NCI-H460 (cell line): Measurements from ENCODE around the gene DCC. TPM values are rescaled to one million over a fixed set of nuclear protein-coding genes. Genes with fewer than 3 reads are reported as not detected.

Source experiments
- DNase-seq: peaks from one replicate; pipeline ENCODE4 v3.0.0-alpha.2; 2016; ENCODE audit warnings: low read depth; ENCODE audit errors: extremely low read depth
- total RNA-seq: library from RNA; depleted of rRNA; stranded (reverse); fragments of >200 nt; shearing (Covaris generic); gene quantifications from 2 replicates; pipeline ENCODE4 v1.2.3, GENCODE V29; 2014

Gene DCC
- total RNA-seq, 1 experiment from 2014 or later: 0.05 TPM

DNA sequence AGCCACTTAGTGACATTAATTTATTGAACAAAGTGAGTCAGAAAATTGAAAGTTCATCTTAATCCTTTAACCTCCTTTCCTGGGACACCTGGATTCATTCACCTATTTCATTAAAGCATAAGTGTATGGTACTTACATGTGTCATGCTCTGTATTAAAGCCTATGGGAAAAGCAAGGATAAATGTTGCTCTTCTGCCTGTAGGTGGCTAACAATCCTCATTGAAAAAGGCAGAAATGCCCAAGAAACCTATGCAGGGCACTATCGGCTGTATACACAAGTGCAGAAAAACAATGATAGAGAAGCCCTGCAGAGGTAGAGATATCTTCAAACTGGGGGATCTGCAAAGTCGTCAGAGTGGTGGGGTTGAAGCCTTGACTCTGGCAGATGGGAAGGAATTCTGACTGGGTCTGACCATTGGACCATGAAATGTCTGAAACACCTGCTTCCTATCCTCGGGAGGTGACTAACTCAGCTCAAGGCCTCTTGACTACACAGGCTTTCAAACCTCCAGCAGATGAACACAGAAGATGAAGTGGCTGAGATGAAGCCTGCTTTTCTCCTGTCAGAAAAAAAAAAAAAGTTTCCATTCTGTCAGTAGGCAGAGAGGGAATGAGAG, 83.1 kb downstream of the DCC start:
- DNase-seq: no peak

DNA sequence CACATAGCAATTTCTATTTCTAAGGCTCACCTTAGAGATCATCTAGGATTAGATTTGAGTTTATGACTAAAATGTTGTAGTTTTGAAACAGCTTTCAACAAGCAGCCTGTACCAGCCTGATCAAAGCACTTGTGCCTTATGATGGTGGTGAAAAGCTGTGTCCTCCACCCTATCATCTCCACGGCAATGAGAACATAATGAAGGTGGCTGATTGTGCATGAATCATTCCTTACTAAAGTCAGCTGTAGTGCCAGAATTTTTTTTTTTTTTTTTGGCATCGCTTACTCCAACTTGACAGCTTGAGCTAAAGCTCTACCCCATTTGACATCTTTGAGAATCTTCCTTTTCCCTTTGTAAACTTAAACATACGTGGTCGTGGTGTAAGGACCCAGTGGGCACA, 86.0 kb downstream of the DCC start:
- DNase-seq: no peak

DNA sequence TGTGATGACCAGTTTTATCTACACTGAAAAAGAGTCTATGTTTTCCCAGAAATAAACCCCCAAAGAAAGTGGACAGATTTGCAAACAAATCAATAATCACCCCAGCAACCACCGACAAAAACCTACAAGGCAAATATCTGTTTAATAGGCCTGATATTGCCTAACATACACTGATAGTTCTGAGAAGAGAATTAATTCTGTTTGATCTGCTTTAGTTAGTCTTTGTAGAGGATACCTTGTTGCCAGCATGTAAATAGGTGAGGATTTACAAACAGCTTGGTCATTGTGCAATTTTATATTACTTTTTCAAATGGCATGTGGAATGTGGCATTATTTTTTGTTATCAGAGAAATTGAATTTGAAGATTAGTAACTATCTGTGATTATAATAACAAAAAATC, 86.5 kb downstream of the DCC start:
- DNase-seq: no peak

DNA sequence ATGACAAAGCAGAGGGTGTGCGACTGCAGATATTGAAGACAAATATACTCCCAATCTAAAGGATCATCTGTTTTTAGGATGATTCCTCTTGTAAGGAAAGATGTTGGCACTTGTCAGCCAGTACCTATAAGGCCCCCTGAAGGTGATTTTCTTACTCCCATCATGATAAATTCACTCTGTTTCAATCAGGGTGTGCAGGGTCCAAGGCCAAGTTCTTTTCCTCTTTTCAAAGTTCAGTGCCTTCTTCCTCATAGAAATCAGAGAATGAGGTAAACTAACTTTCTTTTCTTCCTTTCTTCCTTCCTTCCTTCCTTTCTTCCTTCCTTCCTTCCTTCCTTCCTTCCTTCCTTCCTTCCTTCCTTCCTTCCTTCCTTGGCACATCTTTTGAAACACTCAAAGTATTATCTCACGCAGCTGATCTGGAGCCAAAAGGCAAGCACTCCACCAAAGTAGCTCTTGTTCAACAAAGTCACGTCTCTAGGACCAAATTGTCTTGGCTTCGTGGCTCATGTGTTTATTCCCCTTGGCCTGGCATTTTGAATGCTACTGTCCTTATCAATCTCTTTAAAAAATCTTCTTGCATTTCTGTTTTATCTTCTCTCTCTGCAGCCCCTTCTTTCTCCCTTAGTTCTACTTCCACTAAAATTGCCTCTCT, 87.7 kb downstream of the DCC start:
- DNase-seq: no peak

DNA sequence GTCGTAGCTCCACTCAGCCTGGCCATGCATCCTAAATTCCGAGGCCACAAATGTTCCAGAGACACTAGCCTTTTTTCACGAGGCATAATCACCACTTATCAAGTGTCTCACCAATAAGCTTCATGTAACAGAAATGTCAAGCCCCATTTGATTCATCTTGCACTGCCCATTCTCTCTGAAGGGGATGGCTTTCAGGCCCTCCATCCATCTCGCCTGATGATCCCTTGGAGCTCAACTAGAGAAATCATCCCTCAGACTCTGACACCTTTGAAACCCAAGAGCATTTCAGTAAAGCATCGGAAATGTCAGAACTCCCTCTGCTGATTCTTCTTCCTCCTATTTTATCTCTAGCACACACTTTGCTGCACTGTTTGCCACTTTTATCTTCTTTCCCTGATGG, 91.7 kb downstream of the DCC start:
- no peak for DNase-seq

DNA sequence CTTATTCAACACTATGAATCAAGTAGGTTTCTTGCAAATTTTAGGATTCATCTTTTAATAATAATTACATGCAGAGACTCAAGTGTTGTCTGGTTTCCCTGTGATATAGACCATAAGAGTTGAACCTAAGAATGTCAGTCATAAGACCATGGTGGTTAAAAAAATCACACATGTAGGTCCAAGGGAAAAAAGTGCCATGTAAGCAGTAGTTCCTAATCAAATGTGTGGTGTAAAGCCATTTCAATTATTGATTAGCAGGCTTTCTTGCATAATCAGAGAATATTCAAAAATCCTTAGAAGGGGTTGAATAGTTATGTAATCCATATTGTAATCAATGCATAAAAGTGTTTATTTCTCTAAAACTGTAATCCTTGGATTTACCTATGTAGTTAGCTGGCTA, 93.8 kb downstream of the DCC start:
- no peak for DNase-seq

DNA sequence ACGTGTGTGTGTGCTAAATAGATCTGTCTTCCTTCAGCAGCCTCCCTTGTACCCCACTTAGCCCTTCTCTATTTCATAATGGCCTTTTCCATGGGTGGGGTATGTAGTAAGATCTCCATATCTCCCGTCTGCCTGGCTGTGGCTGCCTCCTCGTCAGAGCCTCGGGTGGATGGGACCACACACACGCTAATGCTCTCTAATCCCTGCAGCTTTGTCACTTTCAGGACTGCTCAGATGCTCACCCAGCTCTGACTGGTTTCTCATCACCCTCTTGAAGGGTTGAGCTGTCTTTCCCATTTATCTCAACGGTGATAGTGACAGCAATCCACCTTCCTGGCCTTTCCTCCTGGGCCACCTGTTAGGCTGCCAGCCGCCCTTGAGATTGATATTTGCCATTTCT, 95.3 kb downstream of the DCC start:
- no peak for DNase-seq

DNA sequence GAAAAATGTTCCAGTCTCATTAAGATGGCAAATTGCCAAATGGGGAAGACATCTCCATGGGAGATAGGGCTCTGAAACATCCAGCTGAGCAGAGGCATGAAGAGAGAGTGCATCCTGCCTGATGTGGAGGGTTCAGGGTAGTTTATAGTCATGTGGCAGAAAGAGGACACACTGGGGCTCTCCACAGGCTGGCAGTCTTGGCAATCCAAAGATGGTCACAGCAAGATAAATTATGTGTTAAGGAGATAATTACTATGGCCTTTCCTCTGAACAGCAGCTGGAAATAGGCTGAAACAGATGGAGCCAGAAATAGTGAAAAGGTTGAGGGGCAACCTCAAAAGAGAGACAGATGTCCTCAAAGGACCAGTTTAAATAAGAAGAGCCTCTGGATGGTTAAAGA, 97.2 kb downstream of the DCC start:
- no peak for DNase-seq

DNA sequence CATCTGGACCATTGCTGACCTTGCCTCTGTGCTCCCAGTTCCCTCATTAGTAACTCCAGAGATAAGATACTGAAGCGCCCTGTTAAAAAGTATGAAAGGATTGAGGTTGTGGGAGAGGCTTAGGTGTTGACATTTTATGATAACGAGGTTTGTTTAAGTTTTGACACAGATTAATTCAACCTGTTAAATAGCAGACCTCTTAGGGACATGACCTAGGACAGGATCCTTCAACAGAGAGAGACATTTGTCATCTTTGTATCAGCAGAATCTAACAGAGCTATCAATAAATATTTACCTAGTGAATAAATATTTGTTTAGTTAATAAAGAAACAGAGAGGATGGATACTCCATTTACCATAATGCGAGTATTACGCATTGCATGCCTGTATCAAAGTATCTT, 99.5 kb downstream of the DCC start:
- DNase-seq: no peak

DNA sequence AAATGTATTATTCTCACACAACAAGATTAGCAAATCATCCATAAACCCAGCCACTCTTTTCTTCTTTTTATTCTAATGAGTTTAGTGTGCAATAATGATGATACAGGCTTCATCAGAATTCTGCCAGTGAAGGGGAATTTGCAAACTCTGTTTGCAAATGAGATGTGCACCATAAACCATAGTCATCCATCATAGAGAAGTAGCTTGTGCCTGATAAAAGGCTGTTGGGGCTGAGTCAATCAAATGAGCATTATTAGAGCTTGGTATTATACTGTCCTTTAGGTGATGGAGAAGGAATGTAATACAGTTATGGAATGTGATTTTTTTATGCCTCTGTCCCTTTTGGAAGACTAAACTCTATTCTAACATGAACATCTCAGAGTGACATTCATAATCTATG, 101.8 kb downstream of the DCC start:
- DNase-seq: no peak

DNA sequence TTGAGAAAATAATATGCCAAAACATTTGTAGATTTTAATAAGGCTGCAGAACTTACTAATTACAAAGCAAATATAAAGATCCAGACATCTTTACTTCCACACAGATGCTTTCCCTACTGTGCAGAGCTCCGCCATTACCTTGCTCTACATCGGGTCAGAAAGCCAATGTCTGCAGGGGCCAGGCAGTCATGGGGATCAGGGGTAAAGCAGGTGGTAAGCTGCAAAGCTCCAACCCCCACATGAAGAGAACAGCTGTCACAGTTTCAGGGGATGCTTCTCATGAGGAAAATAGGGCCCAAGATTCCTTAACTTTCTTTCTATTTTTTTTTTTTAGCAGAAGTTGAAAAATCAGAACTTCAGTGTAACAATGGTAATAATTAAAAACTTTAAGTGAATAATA, 102.7 kb downstream of the DCC start:
- DNase-seq: no peak

DNA sequence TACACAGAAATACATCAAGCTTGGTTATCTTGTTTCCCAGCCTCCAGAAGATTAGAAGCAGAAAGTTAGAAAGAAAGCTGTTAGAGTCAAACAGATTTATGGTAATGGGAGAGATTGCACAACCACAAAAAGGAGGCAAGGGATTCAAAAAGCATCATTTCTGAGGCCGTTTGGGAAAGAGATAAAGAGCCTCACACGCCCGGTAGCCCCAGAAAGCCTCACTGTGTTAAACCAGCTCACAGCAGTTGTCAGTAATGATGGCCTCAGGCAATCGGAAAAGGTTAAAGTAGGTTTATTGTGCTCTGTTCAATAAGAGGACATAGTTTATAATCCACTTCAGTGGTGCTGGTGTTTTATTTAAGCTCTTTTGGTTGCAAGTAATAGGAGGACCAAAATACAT, 111.3 kb downstream of the DCC start:
- no peak for DNase-seq

DNA sequence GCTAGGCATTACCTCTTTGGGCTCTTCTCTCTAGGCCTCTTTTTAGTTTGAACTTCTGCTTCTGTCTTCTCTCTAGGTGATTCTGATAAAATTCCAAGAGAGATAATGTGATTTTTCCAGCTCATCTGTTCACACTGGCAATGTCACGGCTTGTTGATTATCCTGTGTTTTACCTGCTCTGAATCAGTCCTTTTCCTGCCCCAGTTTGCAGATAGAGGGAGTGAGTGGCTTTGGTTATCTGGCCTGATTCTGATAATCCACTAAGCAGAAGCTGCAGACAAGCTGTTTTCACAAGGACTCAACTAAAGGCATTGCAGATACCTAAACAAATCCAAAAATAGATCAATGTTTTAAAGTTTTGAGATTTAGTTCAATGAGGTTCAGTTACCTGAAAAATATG, 111.9 kb downstream of the DCC start:
- no peak for DNase-seq

DNA sequence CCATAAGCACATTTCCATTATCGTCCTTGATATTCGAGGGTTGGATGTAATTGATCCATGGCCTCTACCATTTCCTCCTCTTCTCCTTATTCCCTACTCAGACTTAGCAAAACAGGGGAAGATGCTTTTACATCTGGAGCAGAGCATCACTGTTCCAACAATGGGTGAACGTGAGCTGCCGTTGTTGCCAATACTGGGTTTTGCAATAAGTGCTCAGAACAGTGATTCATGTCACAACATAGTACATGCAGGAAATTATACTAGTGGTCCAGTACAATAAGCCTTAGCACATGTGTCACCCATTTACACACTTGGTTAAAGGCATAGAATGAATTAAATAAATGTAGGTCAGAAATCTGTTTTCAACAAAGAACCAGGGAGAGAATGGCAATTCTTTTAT, 112.4 kb downstream of the DCC start:
- no peak for DNase-seq

DNA sequence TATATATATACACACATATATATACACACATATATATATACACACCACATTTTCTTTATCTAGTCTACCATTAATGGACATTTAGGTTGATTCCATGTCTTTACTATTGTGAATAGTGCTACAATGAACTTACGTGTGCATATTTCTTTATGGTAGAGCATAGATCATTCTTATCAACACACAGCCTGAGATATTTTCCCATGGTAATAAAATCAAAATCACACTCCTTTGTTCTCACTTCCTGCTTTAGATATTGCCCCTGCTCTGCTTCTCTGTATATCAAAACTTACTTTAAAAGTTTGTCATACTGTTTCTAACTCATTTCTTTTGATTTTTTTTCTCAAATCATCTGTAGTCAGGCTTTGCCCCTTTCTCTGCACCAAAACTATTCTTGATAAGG, 119.9 kb downstream of the DCC start:
- no peak for DNase-seq

DNA sequence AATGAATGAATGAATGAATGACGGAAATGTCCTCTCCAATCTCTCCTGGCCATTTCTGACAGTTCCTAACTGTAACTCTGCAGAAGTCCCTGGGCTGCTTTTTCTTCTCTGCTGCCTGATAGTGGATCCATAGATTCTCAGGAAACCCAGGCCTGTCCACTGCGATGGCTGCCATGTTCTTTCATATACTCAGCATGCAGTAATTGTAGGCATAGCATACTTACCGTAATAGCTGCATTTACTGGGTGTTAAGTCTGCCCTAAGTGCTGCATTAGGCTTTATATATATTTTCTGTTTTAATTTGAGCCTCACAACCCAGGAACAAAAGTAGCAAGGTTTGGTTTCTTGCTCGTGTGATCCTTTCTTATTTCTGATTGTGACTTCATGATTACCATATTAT, 122.9 kb downstream of the DCC start:
- no peak for DNase-seq

DNA sequence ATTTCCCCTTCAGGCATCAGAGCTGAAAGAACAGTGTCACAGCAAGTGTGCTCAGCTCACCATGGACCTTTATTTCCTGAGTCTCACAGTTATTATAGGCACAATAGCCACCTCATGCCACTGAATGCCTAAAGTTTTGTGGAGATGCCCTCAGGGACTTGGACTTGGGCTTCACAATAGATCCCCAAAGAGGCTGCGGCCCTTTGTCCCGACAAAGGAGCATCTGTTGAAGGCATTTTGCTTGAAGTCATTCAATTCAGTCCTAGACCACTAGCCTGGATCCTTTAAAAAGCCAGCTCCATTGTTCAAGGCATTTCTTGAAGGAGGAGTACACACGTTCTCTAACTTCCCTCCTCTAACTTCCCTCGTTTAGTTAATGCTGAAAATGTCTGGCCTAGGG, 125.4 kb downstream of the DCC start:
- DNase-seq: no peak

DNA sequence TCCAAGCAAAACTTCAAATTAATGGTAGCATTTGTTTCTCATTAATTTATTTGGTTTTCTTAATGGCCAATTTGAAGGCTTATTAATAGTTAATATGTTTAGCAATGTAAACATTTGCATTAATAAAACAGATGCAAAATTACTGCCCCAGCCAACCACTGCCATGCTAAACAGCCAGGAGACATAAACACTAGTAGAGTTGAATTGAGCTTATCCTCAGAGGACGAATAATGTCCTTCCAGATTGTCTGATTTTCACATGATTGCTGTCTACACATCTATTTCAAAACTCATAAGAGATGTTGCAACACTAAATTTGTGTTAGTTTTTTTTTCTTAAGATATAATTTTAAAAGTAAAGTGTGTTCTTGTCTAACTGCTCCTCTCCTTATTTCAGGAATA, 128.5 kb downstream of the DCC start:
- DNase-seq: no peak

DNA sequence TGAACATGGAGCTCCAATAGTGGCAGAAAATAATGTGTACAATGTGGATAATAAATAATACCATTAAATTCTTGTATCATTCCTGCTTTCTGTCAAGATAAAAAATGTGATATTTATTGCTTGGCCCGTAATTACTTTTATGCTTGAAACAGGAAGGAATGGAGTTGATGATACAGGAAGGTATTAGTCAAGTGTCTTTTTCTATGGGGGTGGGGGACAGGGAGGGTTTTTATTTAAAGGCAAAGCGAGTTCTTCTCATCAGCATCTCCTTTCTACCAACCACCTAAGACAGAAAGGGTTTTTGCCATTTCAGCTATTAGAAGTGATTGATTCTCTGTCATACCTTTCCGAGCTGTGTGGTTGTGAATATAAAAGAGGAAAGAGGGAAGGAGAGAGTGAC, 135.3 kb downstream of the DCC start:
- no peak for DNase-seq

DNA sequence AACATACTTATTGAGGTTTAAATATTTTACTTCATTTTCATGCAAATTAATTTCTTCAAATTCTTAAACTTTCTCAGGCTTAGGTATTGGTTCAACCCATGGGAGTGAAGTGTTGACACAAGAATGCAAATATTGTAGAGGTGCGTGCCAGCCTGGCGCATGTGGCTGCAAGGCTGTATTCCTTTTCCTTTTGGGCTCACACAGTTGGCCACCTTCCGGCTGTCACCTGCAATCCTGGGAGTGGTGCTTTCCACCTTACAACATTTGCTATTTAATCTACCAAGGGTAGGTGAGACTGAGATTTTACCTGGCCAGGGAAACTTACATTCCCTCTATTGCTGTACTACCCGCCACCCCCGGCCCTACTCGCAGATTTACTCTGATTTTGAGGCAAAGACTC, 141.1 kb downstream of the DCC start:
- no peak for DNase-seq

DNA sequence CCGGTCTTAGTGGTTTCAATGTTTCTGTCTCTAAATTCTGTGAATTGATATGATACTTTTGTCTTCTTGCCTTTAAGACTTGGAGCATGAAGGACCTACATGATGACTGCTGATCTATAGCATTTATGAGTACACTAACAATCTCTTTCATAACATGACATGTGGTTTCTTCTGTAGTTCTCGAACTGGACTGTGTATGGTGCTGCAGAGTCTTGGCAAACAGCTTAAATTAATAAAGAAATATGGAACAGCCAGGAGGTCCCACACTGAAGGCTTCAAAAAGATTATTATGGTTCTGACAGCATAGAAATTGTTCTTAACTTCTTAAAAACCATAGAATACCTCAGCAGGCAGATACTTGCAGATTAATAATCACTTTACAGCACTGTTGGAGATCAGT, 145.0 kb downstream of the DCC start:
- DNase-seq: no peak

DNA sequence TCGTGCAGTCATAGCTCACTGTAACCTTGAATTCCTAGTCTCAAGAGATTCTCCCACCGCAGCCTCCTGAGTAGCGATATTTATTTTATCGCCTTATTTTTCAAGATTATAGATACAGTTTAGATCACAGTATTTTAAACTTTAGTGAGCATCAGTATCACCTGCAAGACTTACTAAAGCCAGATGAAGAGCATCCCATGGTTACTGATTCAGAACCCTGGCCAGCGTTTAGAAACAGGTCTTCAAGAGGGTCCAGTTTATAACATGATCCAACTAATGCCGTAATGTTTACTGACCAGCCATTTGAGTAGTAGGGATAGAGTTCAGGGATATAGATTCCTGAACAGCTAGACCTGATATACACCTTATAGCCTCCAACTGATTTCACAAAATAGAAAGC, 146.1 kb downstream of the DCC start:
- DNase-seq: no peak
